SK-N-SH (cell line): ENCODE measurements around the gene PIR.

ENCODE experiments used
- CTCF ChIP-seq: fragments of 200-600 bp; sonication (generic); IDR thresholded peaks from 2 replicates; pipeline ENCODE4 v1.6.1; 2017; ENCODE audit warnings: antibody characterized with exemption, mild to moderate bottlenecking, moderate library complexity
- EP300 ChIP-seq, 2 experiments: IDR thresholded peaks; 2 replicates each; pipeline versions ENCODE4 v1.4.0 to v1.6.1; 2012; ENCODE audit warnings: borderline replicate concordance in 1 of 2, low read depth in 1 of 2, low read length in 1 of 2
- FOXM1 ChIP-seq: IDR thresholded peaks from 2 replicates; pipeline ENCODE4 v1.4.0; 2012; ENCODE audit warnings: low read depth, mild to moderate bottlenecking
- GABPA ChIP-seq: IDR thresholded peaks from 2 replicates; pipeline ENCODE4 v1.4.0; 2012; ENCODE audit warnings: low read depth, mild to moderate bottlenecking
- NFIC ChIP-seq: IDR thresholded peaks from 2 replicates; pipeline ENCODE4 v1.4.0; 2012; ENCODE audit warnings: borderline replicate concordance
- NRF1 ChIP-seq: IDR thresholded peaks from 2 replicates; pipeline ENCODE4 v1.6.1; 2012; ENCODE audit warnings: low read depth, mild to moderate bottlenecking, low read length
- REST ChIP-seq: IDR thresholded peaks from 2 replicates; pipeline ENCODE4 v1.6.1; 2012; ENCODE audit warnings: mild to moderate bottlenecking, low read depth, low read length, moderate library complexity
- RFX5 ChIP-seq: IDR thresholded peaks from 2 replicates; pipeline ENCODE4 v1.6.1; 2012; ENCODE audit warnings: mild to moderate bottlenecking, improper control_type of control experiment, low read length
- TAF1 ChIP-seq: IDR thresholded peaks from 2 replicates; pipeline ENCODE4 v1.6.1; 2012; ENCODE audit warnings: low read depth, mild to moderate bottlenecking, low read length, moderate library complexity, borderline replicate concordance
- USF1 ChIP-seq: IDR thresholded peaks from 2 replicates; pipeline ENCODE4 v1.4.0; 2012; ENCODE audit warnings: low read depth, borderline replicate concordance
- USF2 ChIP-seq: fragments of 150-350 bp; IDR thresholded peaks from 2 replicates; pipeline ENCODE4 v1.6.1; 2017; ENCODE audit warnings: antibody characterized with exemption, low read length, low read depth, borderline replicate concordance
- TF ChIP-seq, protein P1 (sequence below): IDR thresholded peaks from 2 replicates; pipeline ENCODE4 v1.4.0; 2012; ENCODE audit warnings: low read depth

- TF ChIP-seq RFX5 (no peak), NFIC (no peak), CTCF (no peak), REST (no peak), GABPA (no peak), NRF1 (no peak), EP300 (IDR thresholded peaks at IDR 0.05; ENCODE audit: borderline replicate concordance in 1 of 2, low read depth in 1 of 2, low read length in 1 of 2) (peak; percentile 11 to 42; a peak in 1 of 4 replicates), TAF1 (no peak), USF1 (no peak), FOXM1 (no peak), USF2 (no peak)
- TF ChIP-seq, protein P1, sequence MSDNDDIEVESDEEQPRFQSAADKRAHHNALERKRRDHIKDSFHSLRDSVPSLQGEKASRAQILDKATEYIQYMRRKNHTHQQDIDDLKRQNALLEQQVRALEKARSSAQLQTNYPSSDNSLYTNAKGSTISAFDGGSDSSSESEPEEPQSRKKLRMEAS, result no peak
These were observed 88.6 kb downstream of the PIR start for GRCh38 chrX:15404401-15405096.
